NCI-H524 treated with DMSO at 0.1 percent for 48 hours (cell line): ENCODE measurements around the gene ZDHHC7.
"Not testable (repeated sequence)": the region's sequence is repeated elsewhere in the genome, so short reads cannot be mapped to it uniquely, and the experiment has no call there.

Experiments used
- DNase-seq: peaks from one replicate; lab custom pipeline; 2025; lab: John Stamatoyannopoulos, UW

Gene ZDHHC7, protein sequence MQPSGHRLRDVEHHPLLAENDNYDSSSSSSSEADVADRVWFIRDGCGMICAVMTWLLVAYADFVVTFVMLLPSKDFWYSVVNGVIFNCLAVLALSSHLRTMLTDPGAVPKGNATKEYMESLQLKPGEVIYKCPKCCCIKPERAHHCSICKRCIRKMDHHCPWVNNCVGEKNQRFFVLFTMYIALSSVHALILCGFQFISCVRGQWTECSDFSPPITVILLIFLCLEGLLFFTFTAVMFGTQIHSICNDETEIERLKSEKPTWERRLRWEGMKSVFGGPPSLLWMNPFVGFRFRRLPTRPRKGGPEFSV

GRCh38 chr16:85010931-85011845 is at the start of gene ZDHHC7:
ZDHHC7 (minus strand) TSS chr16:85011535; CDS start chr16:84990618, 20,917 bp downstream.
- DNase-seq = peak; percentile 16

DNA sequence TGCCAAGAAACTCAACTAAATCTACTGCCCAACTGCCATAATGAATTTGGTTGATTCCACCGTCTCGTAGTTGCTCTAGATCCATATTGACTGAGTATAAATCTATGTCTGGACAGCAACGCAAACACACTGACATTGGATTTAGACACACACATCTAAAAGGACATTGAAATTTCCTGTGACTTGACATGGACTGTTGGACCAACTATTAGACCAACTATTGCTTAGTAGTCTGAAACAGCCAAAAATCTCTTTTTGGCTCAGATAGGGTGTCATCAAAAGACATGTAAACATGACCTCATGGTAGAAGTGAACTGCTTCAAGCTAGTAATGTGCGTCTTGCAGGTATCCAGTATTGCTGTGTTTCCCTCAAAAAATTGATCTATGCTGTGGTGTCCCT is 47.6 kb upstream of the ZDHHC7 start:
- DNase-seq = no peak

GRCh38 chr16:85057948-85058347 is 46.6 kb upstream of the ZDHHC7 start:
- DNase-seq = peak; percentile 74

- no peak for DNase-seq
These were observed 46.0 kb upstream of the ZDHHC7 start for GRCh38 chr16:85057212-85057889.

- DNase-seq = no peak
These were observed 44.9 kb upstream of the ZDHHC7 start for GRCh38 chr16:85056211-85056748.

DNA sequence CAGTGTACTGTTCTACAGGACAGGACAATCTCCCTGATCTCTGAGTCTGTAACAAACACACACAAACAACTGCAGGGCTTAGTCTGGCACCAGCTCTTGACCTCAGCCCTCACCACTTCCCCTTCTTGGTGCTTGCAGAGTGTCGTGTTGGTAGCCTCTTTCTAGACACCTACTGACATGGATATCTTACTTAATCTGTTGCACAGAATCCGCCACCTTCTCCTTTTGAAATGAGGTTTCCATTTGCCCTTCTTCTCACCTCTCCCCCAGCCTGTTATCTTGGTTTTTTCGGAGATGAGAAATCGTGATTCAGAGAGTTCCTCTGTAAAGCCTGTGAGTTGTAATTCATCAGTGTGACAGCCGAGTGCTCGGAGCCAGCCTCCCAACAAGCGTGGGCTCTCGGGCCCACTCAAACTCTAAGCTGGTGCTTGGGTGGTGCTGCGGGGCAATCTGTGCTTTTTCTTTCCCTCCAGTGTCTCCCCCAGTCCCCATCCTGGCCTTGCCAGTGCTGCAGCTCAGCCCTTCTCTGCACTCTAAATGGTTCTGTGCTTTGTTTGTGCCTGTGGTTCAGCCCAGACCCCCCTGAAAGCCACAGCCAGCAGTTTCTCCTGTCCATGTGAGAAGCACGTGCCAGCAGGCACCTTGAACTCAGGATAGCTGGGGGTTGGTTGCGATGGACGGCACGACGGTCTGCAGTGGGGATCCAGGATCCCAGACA is 44.3 kb upstream of the ZDHHC7 start:
- no peak for DNase-seq

DNA sequence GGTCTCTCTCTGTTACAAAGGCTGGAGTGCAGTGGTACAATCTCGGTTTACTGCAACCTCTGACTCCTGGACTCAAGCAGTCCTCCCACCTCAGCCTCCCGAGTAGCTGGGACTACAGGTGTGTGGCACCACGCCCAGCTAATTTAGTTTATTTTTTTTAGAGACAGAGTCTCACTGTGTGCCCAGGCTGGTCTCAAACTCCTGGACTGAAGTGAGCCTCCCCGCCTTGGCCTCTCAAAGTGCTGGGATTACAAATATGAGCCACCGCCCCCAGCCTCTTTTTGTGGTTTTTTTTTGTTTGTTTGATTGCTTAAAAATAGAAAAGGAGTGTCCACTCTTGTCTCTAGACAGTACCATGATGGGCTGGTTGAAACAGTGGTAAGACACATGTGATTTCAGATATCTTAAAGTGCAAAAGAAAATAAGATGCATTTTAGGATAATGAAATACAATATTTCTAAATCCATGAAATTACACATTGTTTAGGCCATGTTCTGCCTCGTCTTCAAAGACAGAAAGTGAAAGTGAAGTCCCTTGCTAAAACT is 43.7 kb upstream of the ZDHHC7 start:
- no peak for DNase-seq

GRCh38 chr16:85054321-85054720 is 43.0 kb upstream of the ZDHHC7 start:
- DNase-seq = not testable (repeated sequence)

DNA sequence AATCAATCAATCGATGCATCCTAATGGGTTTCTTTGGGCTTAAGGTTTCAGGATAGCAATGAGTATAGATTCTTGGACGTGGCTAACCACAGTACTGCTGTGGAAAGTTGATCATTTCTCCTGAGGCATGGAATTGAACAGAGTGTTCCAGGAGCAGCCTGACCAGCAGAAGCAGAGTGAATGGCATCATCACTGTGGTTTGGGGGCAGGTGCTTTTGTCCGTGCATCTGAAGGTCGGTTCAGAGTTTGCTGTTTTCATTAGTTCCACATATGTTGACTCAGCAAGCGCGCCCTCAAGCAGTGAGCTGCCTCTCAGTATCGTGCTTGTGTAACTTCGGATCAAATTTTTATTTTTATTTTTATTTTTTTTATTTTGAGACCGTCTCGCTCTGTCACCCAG is 41.2 kb upstream of the ZDHHC7 start:
- DNase-seq = no peak

- no peak for DNase-seq
These were observed 40.3 kb upstream of the ZDHHC7 start for GRCh38 chr16:85051683-85052082.

DNA sequence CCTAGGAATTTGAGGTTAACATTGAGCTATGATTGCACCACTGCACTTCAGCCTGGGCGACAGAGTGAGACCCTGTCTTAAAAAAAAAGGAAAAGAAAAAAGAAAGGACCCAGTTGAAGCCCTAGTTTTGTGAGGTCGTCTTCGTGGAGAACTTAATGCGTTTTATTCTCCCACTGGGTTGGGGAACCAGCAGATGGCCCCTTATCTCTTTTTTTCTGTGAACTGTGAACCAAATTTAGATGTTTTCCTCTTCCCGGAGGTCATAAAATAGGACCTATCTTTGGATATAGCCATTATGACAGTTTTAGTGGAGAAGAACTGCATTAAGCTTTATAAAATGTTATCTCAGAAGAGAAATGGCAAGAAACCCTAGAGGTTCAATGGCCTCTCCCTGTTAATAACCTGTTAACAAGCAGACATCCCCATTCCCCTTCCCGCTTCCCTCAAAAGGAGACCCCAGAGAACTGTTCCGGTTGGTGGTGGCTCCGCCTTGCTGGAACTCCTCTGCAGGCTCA is 39.8 kb upstream of the ZDHHC7 start:
- no peak for DNase-seq

DNA sequence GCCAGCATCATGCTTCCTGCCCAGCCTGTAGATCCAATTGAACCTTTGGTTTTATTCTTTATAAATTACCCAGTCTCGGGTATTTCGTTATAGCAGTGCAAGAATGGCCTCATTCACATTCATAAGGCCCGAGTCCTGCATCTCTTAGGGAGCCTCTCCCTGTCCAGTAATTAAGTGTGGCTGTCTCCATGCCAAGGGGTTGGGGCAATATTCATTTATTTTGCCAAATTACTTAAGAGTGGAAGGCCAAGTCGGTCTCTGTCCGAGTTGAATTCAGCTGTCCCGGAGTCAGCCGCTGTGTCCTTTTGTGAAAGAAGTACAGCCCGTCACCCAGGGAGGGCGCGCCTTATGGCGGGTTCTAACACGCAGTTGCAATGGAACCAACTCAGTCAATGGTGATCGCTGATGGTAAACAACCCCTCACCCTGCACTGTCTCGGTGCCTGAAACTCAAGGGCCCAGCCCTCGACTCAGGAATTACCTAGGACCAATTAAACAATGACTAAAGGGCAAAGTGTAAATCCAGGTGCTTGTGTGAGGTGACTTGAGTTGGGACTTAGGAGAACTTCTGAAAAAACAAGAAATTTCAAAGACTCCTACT is 38.5 kb upstream of the ZDHHC7 start:
- DNase-seq = no peak

DNA sequence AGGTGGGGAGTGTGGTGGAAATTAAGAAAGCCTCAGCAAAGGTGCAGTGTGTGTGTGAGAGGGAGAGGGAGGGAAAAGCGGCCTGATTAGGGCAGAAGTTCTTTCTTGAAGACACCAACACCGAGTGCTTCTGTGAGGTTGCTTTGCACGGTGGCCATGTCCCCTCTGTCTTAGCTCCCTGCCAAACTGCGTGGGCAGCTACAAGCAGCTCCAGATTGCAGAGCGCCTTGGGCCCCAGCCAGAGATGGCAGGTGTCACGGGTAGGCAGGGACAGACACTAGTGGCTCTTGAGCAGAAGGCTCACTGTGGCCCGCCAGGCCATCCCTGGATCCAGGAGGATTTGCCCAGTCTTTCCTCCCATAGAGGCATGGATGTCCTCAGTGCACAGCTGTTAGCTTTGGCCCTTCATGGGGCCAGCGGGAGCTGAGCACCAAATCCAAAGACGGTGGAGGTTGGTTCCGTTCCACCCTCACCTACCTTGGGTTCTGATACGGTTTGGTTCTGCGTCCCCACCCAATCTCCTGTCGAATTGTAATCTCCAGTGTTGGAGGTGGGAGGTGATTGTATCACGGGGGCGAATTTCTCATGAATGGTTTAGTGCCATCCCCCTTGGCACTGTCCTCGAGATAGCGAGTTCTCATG is 37.7 kb upstream of the ZDHHC7 start:
- DNase-seq = peak; percentile 64

DNA sequence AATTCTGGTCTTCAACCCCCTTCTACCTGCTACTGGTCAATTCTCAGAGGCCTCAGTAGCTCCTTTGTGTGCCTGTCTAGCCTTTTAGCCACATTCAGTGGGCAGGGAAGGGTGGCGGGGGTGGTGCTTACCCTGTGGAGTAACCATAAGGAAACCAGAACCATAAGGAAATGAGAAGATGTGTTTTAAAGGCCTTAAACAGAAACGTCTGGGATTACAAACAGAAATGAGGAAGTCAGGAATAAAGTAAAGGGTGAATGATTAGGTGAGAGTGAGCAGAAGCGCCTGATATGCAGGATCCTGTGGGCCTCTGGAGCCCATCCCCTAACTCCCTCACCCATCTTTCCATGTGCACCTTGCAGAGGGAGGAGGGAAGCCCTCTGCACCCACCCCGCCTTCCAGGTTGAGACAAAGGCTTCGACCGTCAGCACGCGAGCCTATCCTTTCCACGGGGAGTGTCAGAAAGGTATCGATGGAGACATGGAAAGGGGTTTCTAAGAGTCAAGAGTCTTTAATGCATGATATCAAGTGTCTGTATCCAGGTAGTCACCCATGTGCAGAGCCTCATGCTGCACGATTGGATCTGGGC is 36.6 kb upstream of the ZDHHC7 start:
- DNase-seq = no peak

- no peak for DNase-seq
These were observed 35.9 kb upstream of the ZDHHC7 start for GRCh38 chr16:85046931-85047866.

DNA sequence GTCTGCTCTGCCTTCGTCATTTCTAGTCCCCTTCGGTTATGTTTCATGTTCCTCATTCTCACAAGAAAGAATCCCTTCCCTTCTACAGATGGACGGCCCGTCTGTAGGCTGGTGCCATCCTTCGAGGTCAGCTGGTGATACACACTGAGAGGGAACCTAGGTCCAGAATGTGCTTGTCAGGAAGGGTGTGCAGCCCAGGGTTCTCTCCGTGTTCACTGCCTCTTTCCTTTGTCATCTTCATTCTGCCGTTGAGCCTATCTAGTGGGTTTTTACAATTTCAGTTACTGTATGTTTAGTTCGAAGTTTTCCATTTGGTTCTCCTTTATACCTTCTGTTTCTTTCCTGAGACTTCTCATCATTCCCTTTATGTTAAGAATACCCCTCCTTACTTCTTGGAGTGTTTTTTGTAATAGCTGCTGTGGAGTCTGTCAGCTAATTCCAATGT is 35.2 kb upstream of the ZDHHC7 start:
- no peak for DNase-seq

DNA sequence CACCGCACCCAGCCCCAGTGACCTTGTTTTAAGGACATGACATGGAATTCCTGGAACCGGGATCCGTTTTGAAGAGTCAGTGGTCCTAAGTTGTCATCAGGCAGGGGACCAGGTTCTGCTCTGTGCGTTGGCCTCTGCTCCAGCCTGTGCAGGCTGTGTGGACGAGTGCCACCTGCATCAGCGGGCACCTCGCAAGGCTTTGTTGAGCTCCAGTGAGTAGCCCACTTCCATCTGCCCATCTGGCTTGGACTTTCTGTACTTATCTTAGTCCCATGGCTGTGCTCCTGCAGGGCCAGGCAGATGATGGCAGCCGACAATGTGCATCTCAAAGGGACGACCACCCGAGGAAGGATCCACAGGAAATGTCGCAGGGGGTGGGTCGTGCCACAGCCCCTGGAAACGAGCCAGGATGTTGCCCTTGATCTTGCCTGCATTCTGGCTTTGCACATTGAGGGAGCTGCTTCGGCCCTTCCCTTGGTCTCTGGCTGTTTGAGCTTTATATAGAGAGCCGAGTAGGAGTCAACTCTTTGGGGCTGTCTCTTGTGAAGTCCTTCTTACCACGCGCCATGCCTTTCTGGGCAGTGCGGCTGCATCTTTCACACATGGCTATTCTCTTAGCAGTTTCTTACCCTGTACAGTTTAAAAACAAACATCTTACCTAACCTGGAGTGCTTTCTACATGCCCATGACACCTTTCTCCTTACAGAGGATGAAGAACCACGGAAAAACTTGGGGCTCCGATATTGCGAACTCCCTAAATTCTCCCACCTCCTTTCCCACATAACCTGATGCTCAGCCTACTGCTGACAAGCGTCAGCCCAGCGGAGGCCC is 34.5 kb upstream of the ZDHHC7 start:
- DNase-seq = no peak

GRCh38 chr16:85045077-85045476 is 33.7 kb upstream of the ZDHHC7 start:
- no peak for DNase-seq
